ENCODE data around the gene FOXP1.

FOXP1 gene

GRCh38 chr3:71051893-71052687, 531.4 kb downstream of the FOXP1 start:
- DNase-seq (ENCODE audit: insufficient read length, low spot score) (no peak), FAIRE-seq (no peak)
- TF ChIP-seq POLR2A (IDR thresholded peaks at IDR 0.05; ENCODE audit: low read depth, low read length) = no peak

DNA sequence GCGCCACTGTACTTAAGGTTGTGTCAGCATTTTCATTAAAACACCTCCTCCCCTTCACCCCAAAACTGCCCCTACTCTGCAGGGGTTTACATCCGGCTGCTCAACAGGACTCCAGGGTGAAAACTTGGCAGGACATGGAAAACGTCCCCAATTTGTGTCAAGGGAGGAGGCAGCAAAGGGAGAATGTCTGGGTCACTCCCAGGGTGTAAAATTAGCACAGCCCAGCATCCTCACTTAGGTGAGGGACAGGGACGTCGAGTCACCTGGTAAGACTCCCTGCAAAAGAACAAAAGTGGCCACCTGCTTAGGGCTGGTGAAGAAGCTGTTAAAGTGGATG, 532.3 kb downstream of the FOXP1 start:
- TF ChIP-seq POLR2A (IDR thresholded peaks at IDR 0.05; ENCODE audit: low read depth, low read length) = no peak
- no peak for FAIRE-seq
- DNase-seq (ENCODE audit: insufficient read length, low spot score) = no peak

DNA sequence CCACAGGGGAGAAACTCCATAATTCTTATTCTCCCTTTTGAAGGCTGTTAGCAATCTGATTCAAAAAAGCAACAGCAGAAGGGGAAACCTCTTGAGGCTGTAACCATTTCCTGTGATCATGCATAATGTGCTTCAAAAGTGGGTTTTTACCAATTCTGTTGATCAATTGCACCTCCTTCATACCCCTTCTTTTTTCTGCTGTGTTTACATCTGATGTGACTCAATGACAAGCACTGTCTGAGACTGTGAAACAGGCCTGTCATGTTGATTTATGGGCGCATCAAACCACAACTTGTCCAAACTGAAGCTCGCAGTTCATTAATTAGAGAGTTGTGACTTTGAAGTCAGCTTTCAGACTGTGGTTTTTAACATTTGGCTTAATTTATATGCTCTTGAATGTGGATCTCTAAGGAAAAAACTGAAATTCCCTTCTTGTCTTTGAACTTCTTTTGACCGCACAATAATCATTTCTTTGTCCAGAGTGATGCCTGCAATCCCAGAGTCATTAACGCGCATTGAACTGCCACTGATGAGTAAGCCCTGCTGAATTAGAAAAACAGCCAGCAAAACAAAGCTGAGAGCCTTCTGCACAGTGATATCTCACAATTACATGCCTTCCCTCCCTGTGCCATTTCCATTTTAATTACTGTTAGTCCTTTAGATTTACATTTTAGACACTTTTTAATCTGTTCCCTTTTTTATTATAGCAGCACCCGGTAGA, 532.8 kb downstream of the FOXP1 start:
- DNase-seq (ENCODE audit: insufficient read length, low spot score) (no peak), FAIRE-seq (no peak)
- no peak for TF ChIP-seq POLR2A (IDR thresholded peaks at IDR 0.05; ENCODE audit: low read depth, low read length)

GRCh38 chr3:71050166-71050537, 533.4 kb downstream of the FOXP1 start:
- FAIRE-seq = no peak
- TF ChIP-seq POLR2A (IDR thresholded peaks at IDR 0.05; ENCODE audit: low read depth, low read length) = no peak
- DNase-seq (ENCODE audit: insufficient read length, low spot score) = no peak

DNA sequence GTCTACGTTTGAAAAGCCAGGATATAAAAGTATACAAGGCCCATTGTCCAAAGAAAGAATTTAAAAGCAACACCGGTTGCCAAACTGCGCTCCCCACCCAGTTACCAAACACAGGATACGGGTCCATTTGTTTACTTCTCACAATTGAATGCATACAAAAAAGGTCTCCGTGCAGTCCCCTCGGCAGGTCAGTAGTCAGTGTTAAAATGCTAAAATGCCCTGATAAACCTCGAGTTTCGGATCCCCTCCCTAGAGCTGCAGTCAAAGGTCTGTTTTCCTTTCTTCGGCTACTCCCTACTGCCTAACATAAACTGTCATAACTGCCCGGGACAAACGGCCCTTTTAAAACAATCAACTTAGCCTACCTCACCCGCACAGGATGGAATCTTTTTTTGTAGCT, 534.6 kb downstream of the FOXP1 start:
- FAIRE-seq (no peak), DNase-seq (ENCODE audit: insufficient read length, low spot score) (no peak)
- no peak for TF ChIP-seq POLR2A (IDR thresholded peaks at IDR 0.05; ENCODE audit: low read depth, low read length)

DNA sequence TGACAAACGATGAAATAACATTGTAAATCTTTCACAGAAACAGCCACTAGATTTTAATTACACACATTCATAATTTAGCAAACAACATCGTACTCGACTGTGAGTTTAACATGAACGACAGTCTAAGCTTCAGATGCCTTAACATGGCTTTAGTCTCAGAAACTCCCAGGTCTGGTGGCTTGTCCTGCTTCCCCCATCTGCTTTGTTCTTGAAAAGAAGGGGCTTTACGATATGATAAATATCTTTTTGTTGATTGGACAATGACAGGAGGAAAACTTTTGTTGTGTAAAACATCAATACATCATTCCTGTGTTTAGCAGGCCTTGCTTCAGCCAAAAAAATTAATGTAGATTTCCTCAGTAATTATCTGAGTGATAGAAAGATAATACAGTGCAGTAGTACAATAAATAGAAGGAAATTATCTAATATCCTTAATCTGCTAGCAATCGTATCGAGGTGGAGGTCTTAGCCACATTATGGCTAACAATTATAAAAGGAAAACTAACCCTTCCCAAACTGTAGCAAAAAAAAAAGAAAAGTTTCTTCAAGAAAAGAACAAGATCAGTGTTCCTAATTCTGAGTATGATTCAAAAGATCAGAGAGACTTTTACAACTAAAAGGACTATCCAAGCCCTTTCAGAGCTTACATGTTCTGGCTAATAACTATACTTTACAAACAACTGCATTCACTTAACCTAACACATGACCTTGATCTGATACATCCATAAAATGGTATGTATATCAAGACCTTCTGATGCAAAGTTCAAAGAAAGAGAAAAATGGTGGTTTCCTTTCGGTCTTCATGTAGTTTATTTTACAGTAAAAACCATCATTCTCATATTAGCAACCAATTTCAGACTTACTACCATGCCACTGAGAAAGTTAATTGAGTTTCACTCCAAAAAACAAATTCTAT, 535.7 kb downstream of the FOXP1 start:
- no peak for TF ChIP-seq POLR2A (IDR thresholded peaks at IDR 0.05; ENCODE audit: low read depth, low read length)
- DNase-seq (ENCODE audit: insufficient read length, low spot score) = no peak
- FAIRE-seq = no peak

DNA sequence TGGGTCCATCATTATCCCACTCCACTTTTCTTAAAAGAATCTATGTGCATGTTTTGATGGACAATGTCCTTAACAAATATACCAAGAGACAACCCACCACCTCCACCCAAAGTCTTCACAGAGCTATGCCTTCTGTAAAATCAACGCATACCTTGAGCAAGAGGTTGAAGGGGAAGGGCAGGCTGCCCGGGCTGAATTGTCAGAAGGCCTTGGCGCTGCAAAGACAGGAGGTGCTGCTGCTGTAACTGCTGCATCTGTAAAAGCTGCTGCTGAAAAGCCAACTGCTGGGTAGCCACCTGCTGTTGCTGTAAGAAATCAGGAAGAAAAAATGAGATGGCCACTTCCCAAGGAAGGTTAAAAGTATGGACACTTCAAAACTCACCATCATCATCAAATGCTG, 536.7 kb downstream of the FOXP1 start:
- DNase-seq (ENCODE audit: insufficient read length, low spot score) (no peak), FAIRE-seq (no peak)
- TF ChIP-seq POLR2A (IDR thresholded peaks at IDR 0.05; ENCODE audit: low read depth, low read length) = no peak

DNA sequence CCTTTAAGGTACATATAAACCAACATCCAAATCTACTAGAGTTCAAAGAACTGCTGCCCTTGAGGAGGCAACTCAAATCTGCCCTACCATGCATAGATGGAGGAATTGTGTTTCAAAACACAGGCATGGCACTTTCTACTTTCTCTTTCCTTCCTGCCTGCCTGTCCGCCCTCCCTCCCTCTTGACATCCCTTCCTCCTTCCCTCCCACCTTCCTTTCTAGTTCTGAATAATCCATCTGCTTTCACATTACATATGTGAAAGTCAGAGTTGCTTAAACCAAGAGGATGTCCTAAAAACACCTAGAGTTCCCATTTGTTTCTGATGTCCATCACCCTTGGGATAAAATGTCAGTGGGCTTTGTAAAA, 537.6 kb downstream of the FOXP1 start:
- FAIRE-seq (no peak), DNase-seq (ENCODE audit: insufficient read length, low spot score) (no peak)
- TF ChIP-seq POLR2A (IDR thresholded peaks at IDR 0.05; ENCODE audit: low read depth, low read length) = no peak

- DNase-seq (ENCODE audit: insufficient read length, low spot score) (no peak), FAIRE-seq (no peak)
- TF ChIP-seq POLR2A (IDR thresholded peaks at IDR 0.05; ENCODE audit: low read depth, low read length) = no peak
Observed at GRCh38 chr3:71045212-71045916, 538.2 kb downstream of the FOXP1 start.

DNA sequence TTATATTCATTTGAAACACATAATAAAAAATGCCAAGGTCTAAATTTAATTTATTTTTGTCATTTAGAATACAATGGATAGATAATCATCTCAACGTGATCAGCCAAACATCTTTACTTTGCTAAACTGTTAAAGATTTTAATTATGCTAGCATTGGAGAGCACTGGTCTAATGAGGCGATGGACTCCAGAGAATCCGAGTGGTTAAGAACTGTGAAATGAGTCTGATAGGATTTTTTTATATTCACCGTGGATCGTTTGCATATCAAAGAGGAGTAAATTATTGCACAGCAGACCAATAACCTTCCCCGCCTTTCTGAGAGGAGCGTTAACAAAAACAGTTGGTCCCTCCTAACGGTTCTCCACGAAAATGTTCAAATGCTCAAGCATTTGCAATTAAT, 540.8 kb downstream of the FOXP1 start:
- FAIRE-seq = no peak
- no peak for TF ChIP-seq POLR2A (IDR thresholded peaks at IDR 0.05; ENCODE audit: low read depth, low read length)
- no peak for DNase-seq (ENCODE audit: insufficient read length, low spot score)

DNA sequence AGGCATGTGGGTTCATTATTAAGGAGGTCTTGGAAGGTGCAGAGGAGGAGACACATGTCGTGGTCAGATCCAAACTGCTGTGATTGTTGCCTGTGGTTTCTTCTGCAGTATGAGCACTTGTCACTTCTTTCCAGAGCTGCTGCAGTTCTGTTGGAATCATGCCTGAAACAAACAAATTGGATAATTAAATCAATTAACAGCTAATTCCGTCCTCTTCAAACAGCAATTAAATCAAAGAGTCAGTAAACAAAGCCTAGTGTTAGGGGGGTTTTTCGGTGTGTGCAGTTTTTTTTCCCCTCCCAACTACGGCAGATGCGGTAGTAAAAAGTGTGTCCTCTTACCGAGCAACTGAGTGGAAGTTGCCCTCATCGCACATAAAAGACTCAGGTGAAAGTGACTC, 542.2 kb downstream of the FOXP1 start:
- no peak for TF ChIP-seq POLR2A (IDR thresholded peaks at IDR 0.05; ENCODE audit: low read depth, low read length)
- DNase-seq (ENCODE audit: insufficient read length, low spot score) (no peak), FAIRE-seq (no peak)

- FAIRE-seq = no peak
- DNase-seq (ENCODE audit: insufficient read length, low spot score) = no peak
- no peak for TF ChIP-seq POLR2A (IDR thresholded peaks at IDR 0.05; ENCODE audit: low read depth, low read length)
Observed at GRCh38 chr3:71039332-71039731, 544.2 kb downstream of the FOXP1 start.

- no peak for TF ChIP-seq POLR2A (IDR thresholded peaks at IDR 0.05; ENCODE audit: low read depth, low read length)
- DNase-seq (ENCODE audit: insufficient read length, low spot score) (no peak), FAIRE-seq (no peak)
Observed at GRCh38 chr3:71037775-71038174, 545.8 kb downstream of the FOXP1 start.

- TF ChIP-seq POLR2A (IDR thresholded peaks at IDR 0.05; ENCODE audit: low read depth, low read length) = no peak
- no peak for DNase-seq (ENCODE audit: insufficient read length, low spot score)
- no peak for FAIRE-seq
Observed at GRCh38 chr3:71035886-71036285, 547.6 kb downstream of the FOXP1 start.
